K562 (cell line): Measurements from ENCODE around the gene SCUBE2. TPM values are rescaled to one million over a fixed set of nuclear protein-coding genes. Genes with fewer than 3 reads are reported as not detected.
A peak's percentile ranks its signal among the peaks of the same experiment; 100 is the strongest.

Source experiments
- ATAC-seq: fragments of 200-7000 bp; cut with Tn5 transposase; 3 replicates; pipeline ENCODE4 v1.9.1; 2020; ENCODE audit warnings: moderate library complexity
- BruUV-seq: library from RNA; stranded (reverse); fragments of 400-500 nt; replicated peaks from 2 replicates; lab custom pipeline; 2021; lab: Mats Ljungman, UMichigan
- CTCF ChIA-PET: fragments of 300-600 bp; formaldehyde crosslinking; extraction: SDS; loops from one replicate; lab custom pipeline; 2021; ENCODE audit warnings: low intra/inter-chr PET ratio; lab: Yijun Ruan, JAX
- POLR2A ChIA-PET: fragments of 300-600, 350-650 bp; sonication (Branson Sonifier 250); formaldehyde crosslinking; extraction: SDS; loops from one replicate; lab custom pipeline; 2021; ENCODE audit warnings: antibody characterized with exemption, inconsistent platforms; lab: Yijun Ruan, JAX
- DNase-seq, 4 experiments: peaks; one replicate each; pipeline versions ENCODE4 v3.0.0 to v3.0.0-alpha.2; 2011 to 2018; ENCODE audit warnings: low spot score in 3 of 4, mixed read lengths in 3 of 4; ENCODE audit errors: extremely low read depth in 1 of 4
- FAIRE-seq: peaks from 2 replicates; lab custom pipeline; 2011; peaks lifted over from hg19 to GRCh38; lab: Jason Lieb, UNC
- H2AFZ ChIP-seq: 2 replicates; pipeline ENCODE4 v1.6.0; 2011; ENCODE audit warnings: low read depth, low read length, control low read depth, inconsistent platforms
- H3K27ac ChIP-seq: fragments of 200-600 bp; 3 replicates; pipeline ENCODE4 v1.8.0; 2011; ENCODE audit warnings: low read depth, mild to moderate bottlenecking, control low read depth, inconsistent platforms, low read length, moderate library complexity, mixed read lengths; ENCODE audit errors: extremely low read depth
- H3K27me3 ChIP-seq, 2 experiments: fragments of 300-600 bp in 1 of 2; 2 replicates in 1 of 2; 3 replicates in 1 of 2; pipeline versions ENCODE4 v1.6.0 to v1.8.0; 2011; ENCODE audit warnings: inconsistent platforms in 2 of 2, low read length in 2 of 2, mild to moderate bottlenecking in 1 of 2, mixed read lengths in 1 of 2, moderate library complexity in 1 of 2; ENCODE audit not compliant: control insufficient read depth in 2 of 2, insufficient read depth in 2 of 2
- H3K36me3 ChIP-seq: fragments of 300-600 bp; 3 replicates; pipeline ENCODE4 v1.8.0; 2011; ENCODE audit warnings: mild to moderate bottlenecking, low read length, inconsistent platforms; ENCODE audit not compliant: control insufficient read depth, insufficient read depth
- H3K4me1 ChIP-seq, 2 experiments: fragments of 200-600 bp in 1 of 2; replicated peaks in 1 of 2; 2 replicates in 1 of 2; 3 replicates in 1 of 2; pipeline versions ENCODE4 v1.5.1 to v1.8.0; 2011; ENCODE audit warnings: inconsistent platforms in 2 of 2, low read length in 2 of 2, mild to moderate bottlenecking in 1 of 2, mixed read lengths in 1 of 2, moderate library complexity in 1 of 2; ENCODE audit not compliant: control insufficient read depth in 2 of 2, insufficient read depth in 2 of 2
- H3K4me2 ChIP-seq: 2 replicates; pipeline ENCODE4 v1.6.1; 2011; ENCODE audit warnings: low read length, control low read depth, inconsistent platforms, mixed read lengths; ENCODE audit not compliant: insufficient read depth
- H3K4me3 ChIP-seq: fragments of 200-600 bp; sonication (generic), shearing (Covaris generic); 2 replicates; pipeline ENCODE4 v1.5.1; 2016; ENCODE audit warnings: control low read depth, inconsistent platforms
- H3K79me2 ChIP-seq: fragments of 200-600 bp; 3 replicates; pipeline ENCODE4 v1.8.0; 2011; ENCODE audit warnings: low read length, inconsistent platforms; ENCODE audit not compliant: control insufficient read depth, insufficient read depth
- H3K9ac ChIP-seq, 2 experiments: 2 replicates each; pipeline versions ENCODE4 v1.6.0 to v1.6.1; 2011; ENCODE audit warnings: low read depth in 2 of 2, low read length in 2 of 2, control low read depth in 1 of 2, inconsistent platforms in 1 of 2, mild to moderate bottlenecking in 1 of 2, mixed read lengths in 1 of 2; ENCODE audit not compliant: insufficient read depth in 1 of 2
- H3K9me1 ChIP-seq: one replicate; pipeline ENCODE4 v1.6.0; 2011; ENCODE audit warnings: inconsistent platforms, mild to moderate bottlenecking, low read length, moderate library complexity; ENCODE audit not compliant: control insufficient read depth, insufficient read depth
- H3K9me3 ChIP-seq: replicated peaks from 2 replicates; pipeline ENCODE4 v1.5.1; 2011; ENCODE audit warnings: low read depth, low read length, inconsistent platforms; ENCODE audit not compliant: control insufficient read depth, insufficient read depth
- H4K20me1 ChIP-seq: replicated peaks from 2 replicates; pipeline ENCODE4 v1.6.1; 2011; ENCODE audit warnings: low read length, inconsistent platforms, mixed read lengths; ENCODE audit not compliant: control insufficient read depth, insufficient read depth
- CBX3 ChIP-seq, 2 experiments: IDR thresholded peaks; 1 replicate in 1 of 2; 2 replicates in 1 of 2; pipeline ENCODE4 v1.6.1; 2012; ENCODE audit warnings: inconsistent platforms in 2 of 2, low read length in 2 of 2, borderline replicate concordance in 1 of 2, control low read depth in 1 of 2
- CBX5 ChIP-seq: IDR thresholded peaks from 2 replicates; pipeline ENCODE4 v1.6.1; 2014; ENCODE audit warnings: low read depth, borderline replicate concordance
- DDX20 ChIP-seq: fragments of 450-650 bp; IDR thresholded peaks from 2 replicates; pipeline ENCODE4 v1.6.1; 2016; ENCODE audit warnings: missing genetic modification characterization, low read depth, mild to moderate bottlenecking, missing compliant biosample characterization, moderate library complexity
- HDAC2 ChIP-seq: fragments of 450-650 bp; IDR thresholded peaks from 2 replicates; pipeline ENCODE4 v1.6.1; 2016; ENCODE audit warnings: mild to moderate bottlenecking
- MTA1 ChIP-seq: fragments of 450-650 bp; IDR thresholded peaks from 2 replicates; pipeline ENCODE4 v1.6.1; 2017; ENCODE audit warnings: borderline replicate concordance
- MXI1 ChIP-seq: IDR thresholded peaks from 2 replicates; pipeline ENCODE4 v1.6.1; 2011; ENCODE audit warnings: low read depth, mild to moderate bottlenecking, improper control_type of control experiment, low read length
- NFXL1 ChIP-seq: fragments of 450-650 bp; formaldehyde crosslinking; IDR thresholded peaks from 2 replicates; pipeline ENCODE4 v1.4.0; 2021; ENCODE audit warnings: mild to moderate bottlenecking
- OTX1 ChIP-seq: fragments of 450-650 bp; formaldehyde crosslinking; IDR thresholded peaks from 2 replicates; pipeline ENCODE4 v1.4.0; 2022; ENCODE audit warnings: mild to moderate bottlenecking
- SMC3 ChIP-seq: conservative IDR thresholded peaks from 2 replicates; pipeline ENCODE4 v1.6.1; 2011; ENCODE audit warnings: low read depth, low read length, improper control_type of control experiment; ENCODE audit not compliant: insufficient read depth
- TRIM24 ChIP-seq, 2 experiments: fragments of 450-650 bp; IDR thresholded peaks; 2 replicates each; pipeline ENCODE4 v1.6.1; 2016
- TRIM28 ChIP-seq: fragments of 450-650 bp; IDR thresholded peaks from 2 replicates; pipeline ENCODE4 v1.6.1; 2017
- ZBTB7A ChIP-seq: IDR thresholded peaks from 2 replicates; pipeline ENCODE4 v1.6.1; 2011; ENCODE audit warnings: low read depth, mild to moderate bottlenecking, low read length, moderate library complexity, borderline replicate concordance; ENCODE audit not compliant: control insufficient read depth
- ZFP1 ChIP-seq: fragments of 450-650 bp; formaldehyde crosslinking; IDR thresholded peaks from 2 replicates; pipeline ENCODE4 v1.4.0; 2020; ENCODE audit warnings: mild to moderate bottlenecking, mixed read lengths
- ZNF143 ChIP-seq: sonication (generic); formaldehyde crosslinking; IDR thresholded peaks from 2 replicates; pipeline ENCODE4 v1.9.0; 2022; ENCODE audit warnings: mild to moderate bottlenecking, missing genetic modification reagents
- ZNF280A ChIP-seq: fragments of 450-650 bp; IDR thresholded peaks from 2 replicates; pipeline ENCODE4 v1.6.1; 2018; ENCODE audit warnings: mild to moderate bottlenecking, low read depth; ENCODE audit not compliant: partially characterized antibody
- ZNF584 ChIP-seq: fragments of 200-800 bp; sonication (Bioruptor generic); IDR thresholded peaks from 2 replicates; pipeline ENCODE4 v1.6.1; 2016; ENCODE audit warnings: low read depth, mild to moderate bottlenecking, missing genetic modification characterization, missing compliant biosample characterization
- ZNF609 ChIP-seq: sonication (generic); formaldehyde crosslinking; IDR thresholded peaks from 2 replicates; pipeline ENCODE4 v1.8.1; 2023; ENCODE audit warnings: missing genetic modification reagents, mild to moderate bottlenecking, borderline replicate concordance
- WGBS: fragments of 100-300 bp; shearing (Covaris generic); methylation state at CpG from one replicate; pipeline ENCODE4 v1.1.6; 2016; ENCODE audit warnings: low coverage, mixed read lengths; ENCODE audit not compliant: insufficient coverage; ENCODE audit errors: missing lambda C conversion rate; 5-methylcytosine and 5-hydroxymethylcytosine counted together
- in situ Hi-C: fragments of 300-500 bp; cut with MboI; formaldehyde crosslinking; loops from 4 replicates; pipeline ENCODE4 v1.15.0; 2018; ENCODE audit warnings: inconsistent platforms, mixed read lengths
- intact Hi-C: fragments of 100-400 bp; cut with micrococcal nuclease; formaldehyde crosslinking; loops from 2 replicates; pipeline ENCODE4 v1.14.2; 2022
- polyA plus RNA-seq, 8 experiments: library from polyadenylated mRNA; depleted of rRNA in 4 of 8; stranded (reverse) in 5 of 8; unstranded in 3 of 8; fragments of >200 nt; fragmentation: Nextera tagmentation in 2 of 8; fragmentation: Illumina TruSeq in 1 of 8; extraction: Ambion mirVana in 2 of 8; extraction: Trizol in 1 of 8; gene quantifications; 2 replicates each; pipeline versions ENCODE4 v1.2.1 to v1.2.3, GENCODE V29; 2011 to 2014; ENCODE audit warnings: inconsistent platforms in 1 of 8, missing spikeins in 1 of 8
- total RNA-seq, 7 experiments: library from RNA; depleted of rRNA in 6 of 7; stranded (reverse); fragments of >200 nt in 6 of 7; fragmentation: Illumina TruSeq in 2 of 7; extraction: Trizol in 2 of 7; gene quantifications; 2 replicates each; pipeline versions ENCODE4 v1.2.1 to v1.2.3, GENCODE V29; 2011 to 2021; ENCODE audit warnings: low replicate concordance in 1 of 7

SCUBE2 gene
- total and polyA plus RNA-seq, 9 of the 15 experiments (the other 6 are each of a cell fraction or from before 2014, with no cell fraction given) = 0.06 to 0.40 (median 0.07) TPM; not detected in 6

- Histone ChIP-seq H3K9me3 (peaks cover 6% of the 10 kb centered on the region), H3K9ac (no peak overlapping the region), H3K4me1 (no peaks in the 10 kb centered on the region; a peak in 1 of 5 replicates), H3K27ac (no peak overlapping the region), H4K20me1 (no peaks in the 10 kb centered on the region), H3K36me3 (no peaks in the 10 kb centered on the region), H2AFZ (no peak overlapping the region), H3K9me1 (no peaks in the 10 kb centered on the region), H3K4me2 (no peak overlapping the region), H3K79me2 (no peaks in the 10 kb centered on the region), H3K27me3 (no peaks in the 10 kb centered on the region), H3K4me3 (no peak overlapping the region)
- ChIA-PET CTCF (no interaction called here), POLR2A (interaction anchor here (0.9 kb wide), 1 partner anchor 15 kb away, joined by 3 read pairs; no protein-coding TSS in a partner anchor)
- no peak for DNase-seq
- 13% methylated on average over 2 of the region's 2 CpGs for WGBS
- no peak for FAIRE-seq
- no peak for ATAC-seq
- intact Hi-C loops = no loop called here
- no TSS peak for BruUV-seq
- in situ Hi-C loops = no loop called here
- TF ChIP-seq MXI1 (no peak), DDX20 (tag) (no peak), TRIM28 (peak; percentile 90), HDAC2 (no peak), SMC3 (no peak), NFXL1 (CRISPR knock-in tag) (no peak), TRIM24 (IDR thresholded peaks at IDR 0.05) (0 out of 4 replicates have a peak, but pooled peaks of 1 of the 2 experiments have one; percentile 11), ZNF584 (CRISPR knock-in tag) (no peak), CBX3 (IDR thresholded peaks at IDR 0.05; ENCODE audit: borderline replicate concordance in 1 of 2, low read length in 2 of 2) (peak in 1 of 2 experiments; percentile 97; a peak in 2 of 3 replicates), ZNF280A (peak; percentile 82), ZBTB7A (no peak), OTX1 (no peak), ZFP1 (peak; percentile 97), ZNF143 (CRISPR knock-in tag) (no peak), MTA1 (no peak), ZNF609 (no peak), CBX5 (no peak)
These were observed 20.7 kb upstream of the SCUBE2 start for GRCh38 chr11:9112075-9112474.
